DND-41 (cell line): ENCODE measurements around the gene SLC25A39.

Experiments
- ATAC-seq: fragments of 200-7000 bp; cut with Tn5 transposase; 3 replicates; pipeline ENCODE4 v1.9.1; 2021; ENCODE audit warnings: low read depth; ENCODE audit not compliant: insufficient read depth
- DNase-seq: peaks from one replicate; pipeline ENCODE4 v3.0.0-alpha.2; 2020
- H2AFZ ChIP-seq: 2 replicates; pipeline ENCODE4 v1.6.0; 2012; ENCODE audit warnings: low read depth, low read length
- H3K27ac ChIP-seq: 2 replicates; pipeline ENCODE4 v1.5.1; 2012; ENCODE audit warnings: low read length, inconsistent platforms
- H3K27me3 ChIP-seq: fragments of 200-600 bp; sonication (generic); 2 replicates; pipeline ENCODE4 v1.6.0; 2012; ENCODE audit warnings: low read length, mild to moderate bottlenecking, inconsistent platforms; ENCODE audit not compliant: insufficient read depth, poor library complexity
- H3K36me3 ChIP-seq: 2 replicates; pipeline ENCODE4 v1.5.1; 2012; ENCODE audit warnings: low read length, inconsistent platforms; ENCODE audit not compliant: insufficient read depth
- H3K4me1 ChIP-seq: 2 replicates; pipeline ENCODE4 v1.5.1; 2012; ENCODE audit warnings: mild to moderate bottlenecking, low read length; ENCODE audit not compliant: insufficient read depth
- H3K4me2 ChIP-seq: 2 replicates; pipeline ENCODE4 v1.6.0; 2012; ENCODE audit warnings: mild to moderate bottlenecking, moderate library complexity, low read length, inconsistent platforms; ENCODE audit not compliant: insufficient read depth
- H3K4me3 ChIP-seq, 2 experiments: fragments of 200-600 bp in 1 of 2; shearing (Covaris generic) in 1 of 2; 2 replicates each; pipeline ENCODE4 v1.5.1; 2012 to 2016; ENCODE audit warnings: inconsistent platforms in 2 of 2, low read length in 2 of 2, mild to moderate bottlenecking in 2 of 2, low read depth in 1 of 2, moderate library complexity in 1 of 2
- H3K79me2 ChIP-seq: 2 replicates; pipeline ENCODE4 v1.6.0; 2012; ENCODE audit warnings: low read length, inconsistent platforms; ENCODE audit not compliant: insufficient read depth
- H3K9ac ChIP-seq: 2 replicates; pipeline ENCODE4 v1.6.0; 2012; ENCODE audit warnings: low read depth, mild to moderate bottlenecking, inconsistent platforms, low read length, moderate library complexity
- H3K9me3 ChIP-seq: 2 replicates; pipeline ENCODE4 v1.5.1; 2012; ENCODE audit warnings: low read length, moderate library complexity, mild to moderate bottlenecking, inconsistent platforms; ENCODE audit not compliant: insufficient read depth, severe bottlenecking
- H4K20me1 ChIP-seq: 2 replicates; pipeline ENCODE4 v1.6.0; 2012; ENCODE audit warnings: low read length; ENCODE audit not compliant: insufficient read depth
- CTCF ChIP-seq: IDR thresholded peaks from 2 replicates; pipeline ENCODE4 v1.5.1; 2012; ENCODE audit warnings: borderline replicate concordance, low read length, moderate library complexity, mild to moderate bottlenecking; ENCODE audit not compliant: poor library complexity, severe bottlenecking; ENCODE audit errors: extremely low read depth
- EZH2 ChIP-seq: IDR thresholded peaks from 3 replicates; pipeline ENCODE4 v1.6.1; 2012; ENCODE audit warnings: borderline replicate concordance, low read depth, mild to moderate bottlenecking, moderate library complexity, low read length, inconsistent platforms; ENCODE audit not compliant: severe bottlenecking

SLC25A39 gene

GRCh38 chr17:44315760-44316731 lies 8.6 kb downstream of the SLC25A39 start:
- Histone ChIP-seq H3K4me3 (no peak overlapping the region), H4K20me1 (peaks cover 19% of the 10 kb centered on the region), H3K79me2 (no peaks in the 10 kb centered on the region), H3K36me3 (peaks cover 18% of the 10 kb centered on the region), H3K4me2 (no peak overlapping the region), H3K27me3 (peaks cover 17% of the 10 kb centered on the region), H3K27ac (no peak overlapping the region), H3K9me3 (no peaks in the 10 kb centered on the region), H3K9ac (no peak overlapping the region), H3K4me1 (no peaks in the 10 kb centered on the region), H2AFZ (no peak overlapping the region)
- no peak for ATAC-seq
- TF ChIP-seq EZH2 = no peak
- no peak for TF ChIP-seq CTCF
- no peak for DNase-seq

- ATAC-seq = peak; percentile 65
- no peak for TF ChIP-seq CTCF
- TF ChIP-seq EZH2 = no peak
- DNase-seq = peak; percentile 42
Observed at GRCh38 chr17:44314869-44315661, 9.6 kb downstream of the SLC25A39 start.

GRCh38 chr17:44314524-44314868 lies 10.1 kb downstream of the SLC25A39 start:
- no peak overlapping the region for H3K9ac ChIP-seq

More at GRCh38 chr17:44314869-44315661, 9.6 kb downstream of the SLC25A39 start:
- no peak overlapping the region for H3K9ac ChIP-seq
- peaks cover 17% of the 10 kb centered on the region for H3K27me3 ChIP-seq
- no peak overlapping the region for H3K4me3 ChIP-seq
- H3K9me3 ChIP-seq = no peaks in the 10 kb centered on the region
- peaks cover 13% of the 10 kb centered on the region for H4K20me1 ChIP-seq
- peak overlapping the region; percentile 41; the same call in 1 of the 2 replicates for H3K4me2 ChIP-seq
- no peak overlapping the region for H2AFZ ChIP-seq
- peaks cover 9% of the 10 kb centered on the region for H3K36me3 ChIP-seq
- no peak overlapping the region for H3K27ac ChIP-seq
- no peaks in the 10 kb centered on the region for H3K79me2 ChIP-seq
- no peaks in the 10 kb centered on the region for H3K4me1 ChIP-seq

More at GRCh38 chr17:44314524-44314868, 10.1 kb downstream of the SLC25A39 start:
- Histone ChIP-seq H3K4me2 (0 out of 2 replicates have a peak overlapping the region, but pooled peaks have one; percentile 41), H3K79me2 (no peaks in the 10 kb centered on the region), H3K4me1 (no peaks in the 10 kb centered on the region), H3K9me3 (no peaks in the 10 kb centered on the region), H3K36me3 (peaks cover 3% of the 10 kb centered on the region), H3K27me3 (peaks cover 17% of the 10 kb centered on the region), H2AFZ (no peak overlapping the region), H3K27ac (no peak overlapping the region), H3K4me3 (no peak overlapping the region), H4K20me1 (peaks cover 15% of the 10 kb centered on the region)
- DNase-seq = no peak
- no peak for TF ChIP-seq CTCF
- no peak for TF ChIP-seq EZH2
- ATAC-seq = no peak
